Neural cell (in vitro differentiated cells): ENCODE data around the gene PLPP1. TPM values are rescaled to one million over a fixed set of nuclear protein-coding genes. Genes with fewer than 3 reads are reported as not detected.

Experiments
- H2AFZ ChIP-seq: fragments of 200-600, 300-800 bp; sonication (generic), shearing (Covaris generic); 2 replicates; pipeline ENCODE4 v1.6.0; 2014; ENCODE audit warnings: low read depth, mild to moderate bottlenecking, antibody characterized with exemption, low read length, moderate library complexity
- H3F3A ChIP-seq: fragments of 200-600 bp; shearing (Covaris generic); 2 replicates; pipeline ENCODE4 v1.6.1; 2016; ENCODE audit warnings: mild to moderate bottlenecking, moderate library complexity, mixed read lengths, antibody characterized with exemption, low read length; ENCODE audit not compliant: insufficient read depth, poor library complexity, severe bottlenecking
- H3K27ac ChIP-seq: fragments of 200-600, 300-800 bp; sonication (generic), shearing (Covaris generic); 2 replicates; pipeline ENCODE4 v1.5.1; 2014; ENCODE audit warnings: mild to moderate bottlenecking, low read length, moderate library complexity
- H3K27me3 ChIP-seq: fragments of 300-800, 200-600 bp; sonication (generic), shearing (Covaris generic); 2 replicates; pipeline ENCODE4 v1.6.0; 2014; ENCODE audit warnings: mild to moderate bottlenecking, low read depth, low read length, moderate library complexity; ENCODE audit not compliant: insufficient read depth
- H3K36me3 ChIP-seq: fragments of 300-800, 200-600 bp; sonication (generic), shearing (Covaris generic); 2 replicates; pipeline ENCODE4 v1.5.1; 2014; ENCODE audit warnings: mild to moderate bottlenecking, antibody characterized with exemption, low read length, moderate library complexity; ENCODE audit not compliant: insufficient read depth
- H3K4me2 ChIP-seq: fragments of 300-800, 200-600 bp; sonication (generic), shearing (Covaris generic); 2 replicates; pipeline ENCODE4 v1.6.0; 2014; ENCODE audit warnings: mild to moderate bottlenecking, low read length
- H3K4me3 ChIP-seq: fragments of 300-800, 200-600 bp; sonication (generic), shearing (Covaris generic); 2 replicates; pipeline ENCODE4 v1.5.1; 2014; ENCODE audit warnings: mild to moderate bottlenecking, low read length, moderate library complexity
- H3K79me2 ChIP-seq: fragments of 200-600 bp; shearing (Covaris generic); replicated peaks from 2 replicates; pipeline ENCODE4 v1.6.0; 2014; ENCODE audit warnings: mild to moderate bottlenecking, low read length, moderate library complexity; ENCODE audit not compliant: insufficient read depth
- H3K9ac ChIP-seq: fragments of 300-800, 200-600 bp; sonication (generic), shearing (Covaris generic); 2 replicates; pipeline ENCODE4 v1.6.1; 2016; ENCODE audit warnings: mild to moderate bottlenecking, low read length, mixed read lengths
- H3K9me2 ChIP-seq: fragments of 200-600 bp; shearing (Covaris generic); 2 replicates; pipeline ENCODE4 v1.6.1; 2016; ENCODE audit warnings: mild to moderate bottlenecking, low read length, mixed read lengths; ENCODE audit not compliant: insufficient read depth
- H3K9me3 ChIP-seq: fragments of 200-600, 300-800 bp; sonication (generic), shearing (Covaris generic); 2 replicates; pipeline ENCODE4 v1.6.1; 2016; ENCODE audit warnings: mild to moderate bottlenecking, mixed run types, low read length, moderate library complexity, mixed read lengths
- H4K20me1 ChIP-seq: fragments of 200-600 bp; shearing (Covaris generic); 2 replicates; pipeline ENCODE4 v1.6.1; 2016; ENCODE audit warnings: mild to moderate bottlenecking, mixed run types; ENCODE audit not compliant: insufficient read depth
- EP300 ChIP-seq: fragments of 450-650 bp; conservative IDR thresholded peaks from 2 replicates; pipeline ENCODE4 v1.6.1; 2014; ENCODE audit warnings: antibody characterized with exemption, mild to moderate bottlenecking, moderate library complexity; ENCODE audit not compliant: poor library complexity, severe bottlenecking
- EZH2 ChIP-seq: fragments of 200-600, 300-800 bp; shearing (Covaris generic), sonication (generic); IDR thresholded peaks from 2 replicates; pipeline ENCODE4 v1.6.1; 2014; ENCODE audit warnings: antibody characterized with exemption, low read length, borderline replicate concordance, mild to moderate bottlenecking; ENCODE audit not compliant: insufficient read depth, poor library complexity, severe bottlenecking
- MXI1 ChIP-seq: fragments of 450-650 bp; conservative IDR thresholded peaks from 2 replicates; pipeline ENCODE4 v1.6.1; 2014; ENCODE audit warnings: antibody characterized with exemption, mild to moderate bottlenecking; ENCODE audit not compliant: poor library complexity, severe bottlenecking
- POLR2AphosphoS5 ChIP-seq: IDR thresholded peaks from 2 replicates; pipeline ENCODE4 v1.6.1; 2012
- RAD21 ChIP-seq: fragments of 450-650 bp; conservative IDR thresholded peaks from 2 replicates; pipeline ENCODE4 v1.6.1; 2014; ENCODE audit warnings: antibody characterized with exemption, mild to moderate bottlenecking, moderate library complexity
- SMC3 ChIP-seq: fragments of 450-650 bp; conservative IDR thresholded peaks from 2 replicates; pipeline ENCODE4 v1.6.1; 2014; ENCODE audit warnings: antibody characterized with exemption, mild to moderate bottlenecking, moderate library complexity; ENCODE audit not compliant: poor library complexity
- TAF1 ChIP-seq: IDR thresholded peaks from 2 replicates; pipeline ENCODE4 v1.6.1; 2012; ENCODE audit warnings: low read depth
- polyA plus RNA-seq: library from polyadenylated mRNA; depleted of rRNA; stranded (reverse); fragments of >200 nt; gene quantifications from 2 replicates; pipeline ENCODE4 v1.2.3, GENCODE V29; 2014
- TF ChIP-seq, protein P1 (sequence below): fragments of 450-650 bp; IDR thresholded peaks from 2 replicates; pipeline ENCODE4 v1.5.1; 2014; ENCODE audit warnings: antibody characterized with exemption, mild to moderate bottlenecking, moderate library complexity; ENCODE audit not compliant: poor library complexity, severe bottlenecking
- TF ChIP-seq, protein P2 (sequence below): IDR thresholded peaks from 2 replicates; pipeline ENCODE4 v1.6.1; 2012; ENCODE audit warnings: borderline replicate concordance

The PLPP1 gene
- polyA plus RNA-seq, 1 donor from 2014 or later = 33.9 TPM

DNA sequence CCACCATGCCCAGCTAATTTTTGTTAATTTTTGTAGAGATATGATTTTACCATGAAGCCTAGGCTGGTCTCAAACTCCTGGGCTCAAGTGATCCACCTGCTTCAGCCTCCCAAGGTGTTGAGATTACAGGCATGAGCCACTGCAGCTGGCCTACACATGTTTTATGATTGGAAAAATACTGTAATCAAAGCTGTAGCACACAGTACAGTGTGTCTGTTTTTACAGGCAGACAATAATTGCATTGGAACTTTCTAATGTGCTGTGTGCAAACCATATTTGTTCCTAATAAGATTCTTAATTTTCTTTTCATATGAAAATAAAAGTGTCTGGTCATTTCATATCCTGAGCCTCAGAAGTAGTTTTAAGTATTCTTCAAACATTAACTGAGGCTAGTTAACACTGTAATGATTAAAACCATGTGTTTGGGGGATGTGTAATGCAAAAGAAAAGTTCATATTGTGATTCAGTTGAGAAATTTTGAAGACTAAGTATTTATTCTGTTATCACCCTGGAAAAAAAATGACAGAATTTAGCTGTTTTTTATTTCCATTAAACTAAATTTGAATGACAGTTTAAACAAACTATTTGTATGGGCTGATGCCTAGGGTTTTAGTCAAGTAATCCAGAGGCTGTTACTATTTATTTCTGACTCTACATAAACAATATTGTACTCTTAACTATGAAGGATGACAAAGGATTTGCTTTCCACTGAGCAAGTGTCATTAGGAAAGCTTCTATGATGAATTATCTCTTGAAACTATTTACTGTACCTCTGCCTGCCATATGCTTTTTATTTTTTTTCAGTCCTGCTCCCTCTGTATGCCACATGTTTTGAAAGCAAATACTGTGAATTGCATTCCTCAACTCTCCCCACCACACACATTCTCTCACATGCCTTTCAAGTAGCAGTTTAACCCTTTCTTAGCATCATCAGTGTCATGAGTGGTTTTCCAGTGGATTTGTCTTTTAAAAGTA, 115.5 kb downstream of the PLPP1 start:
- no peaks in the 10 kb centered on the region for H3K27me3 ChIP-seq
- no peak for TF ChIP-seq RAD21
- no peak for TF ChIP-seq SMC3
- no peak for TF ChIP-seq EP300
- no peak for TF ChIP-seq TAF1
- TF ChIP-seq EZH2 = no peak
- TF ChIP-seq, protein P1, sequence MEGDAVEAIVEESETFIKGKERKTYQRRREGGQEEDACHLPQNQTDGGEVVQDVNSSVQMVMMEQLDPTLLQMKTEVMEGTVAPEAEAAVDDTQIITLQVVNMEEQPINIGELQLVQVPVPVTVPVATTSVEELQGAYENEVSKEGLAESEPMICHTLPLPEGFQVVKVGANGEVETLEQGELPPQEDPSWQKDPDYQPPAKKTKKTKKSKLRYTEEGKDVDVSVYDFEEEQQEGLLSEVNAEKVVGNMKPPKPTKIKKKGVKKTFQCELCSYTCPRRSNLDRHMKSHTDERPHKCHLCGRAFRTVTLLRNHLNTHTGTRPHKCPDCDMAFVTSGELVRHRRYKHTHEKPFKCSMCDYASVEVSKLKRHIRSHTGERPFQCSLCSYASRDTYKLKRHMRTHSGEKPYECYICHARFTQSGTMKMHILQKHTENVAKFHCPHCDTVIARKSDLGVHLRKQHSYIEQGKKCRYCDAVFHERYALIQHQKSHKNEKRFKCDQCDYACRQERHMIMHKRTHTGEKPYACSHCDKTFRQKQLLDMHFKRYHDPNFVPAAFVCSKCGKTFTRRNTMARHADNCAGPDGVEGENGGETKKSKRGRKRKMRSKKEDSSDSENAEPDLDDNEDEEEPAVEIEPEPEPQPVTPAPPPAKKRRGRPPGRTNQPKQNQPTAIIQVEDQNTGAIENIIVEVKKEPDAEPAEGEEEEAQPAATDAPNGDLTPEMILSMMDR = no peak
- TF ChIP-seq, protein P2, sequence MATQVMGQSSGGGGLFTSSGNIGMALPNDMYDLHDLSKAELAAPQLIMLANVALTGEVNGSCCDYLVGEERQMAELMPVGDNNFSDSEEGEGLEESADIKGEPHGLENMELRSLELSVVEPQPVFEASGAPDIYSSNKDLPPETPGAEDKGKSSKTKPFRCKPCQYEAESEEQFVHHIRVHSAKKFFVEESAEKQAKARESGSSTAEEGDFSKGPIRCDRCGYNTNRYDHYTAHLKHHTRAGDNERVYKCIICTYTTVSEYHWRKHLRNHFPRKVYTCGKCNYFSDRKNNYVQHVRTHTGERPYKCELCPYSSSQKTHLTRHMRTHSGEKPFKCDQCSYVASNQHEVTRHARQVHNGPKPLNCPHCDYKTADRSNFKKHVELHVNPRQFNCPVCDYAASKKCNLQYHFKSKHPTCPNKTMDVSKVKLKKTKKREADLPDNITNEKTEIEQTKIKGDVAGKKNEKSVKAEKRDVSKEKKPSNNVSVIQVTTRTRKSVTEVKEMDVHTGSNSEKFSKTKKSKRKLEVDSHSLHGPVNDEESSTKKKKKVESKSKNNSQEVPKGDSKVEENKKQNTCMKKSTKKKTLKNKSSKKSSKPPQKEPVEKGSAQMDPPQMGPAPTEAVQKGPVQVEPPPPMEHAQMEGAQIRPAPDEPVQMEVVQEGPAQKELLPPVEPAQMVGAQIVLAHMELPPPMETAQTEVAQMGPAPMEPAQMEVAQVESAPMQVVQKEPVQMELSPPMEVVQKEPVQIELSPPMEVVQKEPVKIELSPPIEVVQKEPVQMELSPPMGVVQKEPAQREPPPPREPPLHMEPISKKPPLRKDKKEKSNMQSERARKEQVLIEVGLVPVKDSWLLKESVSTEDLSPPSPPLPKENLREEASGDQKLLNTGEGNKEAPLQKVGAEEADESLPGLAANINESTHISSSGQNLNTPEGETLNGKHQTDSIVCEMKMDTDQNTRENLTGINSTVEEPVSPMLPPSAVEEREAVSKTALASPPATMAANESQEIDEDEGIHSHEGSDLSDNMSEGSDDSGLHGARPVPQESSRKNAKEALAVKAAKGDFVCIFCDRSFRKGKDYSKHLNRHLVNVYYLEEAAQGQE = no peak
- no peak for TF ChIP-seq POLR2AphosphoS5
- TF ChIP-seq MXI1 = no peak
- H3K4me2 ChIP-seq = no peak overlapping the region
- H3K9me3 ChIP-seq = no peaks in the 10 kb centered on the region
- peaks cover 5% of the 10 kb centered on the region for H3K36me3 ChIP-seq
- H3K27ac ChIP-seq = no peak overlapping the region
- no peaks in the 10 kb centered on the region for H4K20me1 ChIP-seq
- no peak overlapping the region for H3K4me3 ChIP-seq
- no peak overlapping the region for H3K9ac ChIP-seq
- H2AFZ ChIP-seq = no peak overlapping the region
- H3K9me2 ChIP-seq = no peaks in the 10 kb centered on the region
- H3K79me2 ChIP-seq = no peaks in the 10 kb centered on the region
- no peaks in the 10 kb centered on the region for H3F3A ChIP-seq

DNA sequence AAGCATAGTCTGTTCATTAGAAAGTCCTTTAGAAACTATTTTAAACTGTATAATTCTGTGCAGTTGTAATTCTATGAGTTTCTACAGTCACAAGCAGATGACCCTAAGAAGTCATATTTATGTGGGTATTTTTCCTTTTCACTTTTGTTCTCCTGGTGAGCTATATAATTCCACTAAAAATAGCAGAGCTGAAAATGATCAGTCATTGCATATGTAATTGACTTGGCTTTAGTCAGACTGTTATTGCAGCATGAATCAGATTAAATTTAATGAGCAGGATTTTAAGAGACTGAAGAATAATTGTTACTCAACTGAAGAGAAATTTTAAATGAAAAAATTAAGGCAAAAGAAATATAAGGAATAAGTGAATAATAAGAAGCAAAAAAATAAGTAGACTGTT, 118.5 kb downstream of the PLPP1 start:
- Histone ChIP-seq H3F3A (no peaks in the 10 kb centered on the region), H3K9ac (no peak overlapping the region), H3K36me3 (no peaks in the 10 kb centered on the region), H3K4me3 (no peak overlapping the region), H3K9me2 (no peaks in the 10 kb centered on the region), H3K9me3 (no peaks in the 10 kb centered on the region), H2AFZ (no peak overlapping the region), H3K27me3 (no peaks in the 10 kb centered on the region), H3K79me2 (no peaks in the 10 kb centered on the region), H3K4me2 (no peak overlapping the region), H4K20me1 (no peaks in the 10 kb centered on the region), H3K27ac (no peak overlapping the region)
- TF ChIP-seq MXI1 = no peak
